CD4-positive, alpha-beta T cell treated with Interleukin-12 subunit alpha and Interleukin-12 subunit beta, for 1 hour (primary cell): ENCODE data around the gene CAMSAP1.

Source experiments
- DNase-seq: peaks from one replicate; pipeline ENCODE4 v3.0.0-alpha.2; 2020

The CAMSAP1 gene

GRCh38 chr9:135827866-135828580 lies 79.3 kb downstream of the CAMSAP1 start:
- no peak for DNase-seq

- no peak for DNase-seq
These were observed 80.0 kb downstream of the CAMSAP1 start for GRCh38 chr9:135827301-135827700.

- DNase-seq, result no peak
These were observed 81.2 kb downstream of the CAMSAP1 start for GRCh38 chr9:135826188-135826545.

GRCh38 chr9:135825435-135826187 lies 81.7 kb downstream of the CAMSAP1 start:
- no peak for DNase-seq

GRCh38 chr9:135823036-135823435 lies 84.3 kb downstream of the CAMSAP1 start:
- no peak for DNase-seq

- no peak for DNase-seq
These were observed 85.0 kb downstream of the CAMSAP1 start for GRCh38 chr9:135822374-135822755.

GRCh38 chr9:135821733-135822373 lies 85.5 kb downstream of the CAMSAP1 start:
- no peak for DNase-seq

GRCh38 chr9:135821116-135821515 lies 86.2 kb downstream of the CAMSAP1 start:
- DNase-seq, result no peak

GRCh38 chr9:135820661-135821060 lies 86.7 kb downstream of the CAMSAP1 start:
- no peak for DNase-seq

GRCh38 chr9:135819905-135820304 lies 87.4 kb downstream of the CAMSAP1 start:
- DNase-seq, result no peak

GRCh38 chr9:135818718-135819475 lies 88.4 kb downstream of the CAMSAP1 start:
- no peak for DNase-seq

GRCh38 chr9:135817951-135818717 lies 89.2 kb downstream of the CAMSAP1 start:
- DNase-seq, result no peak

- DNase-seq, result no peak
These were observed 90.7 kb downstream of the CAMSAP1 start for GRCh38 chr9:135816651-135816970.

- DNase-seq, result no peak
These were observed 91.3 kb downstream of the CAMSAP1 start for GRCh38 chr9:135815830-135816650.

GRCh38 chr9:135815413-135815812 lies 91.9 kb downstream of the CAMSAP1 start:
- DNase-seq, result no peak

GRCh38 chr9:135814421-135815095 lies 92.8 kb downstream of the CAMSAP1 start:
- no peak for DNase-seq

GRCh38 chr9:135813671-135814290 lies 93.6 kb downstream of the CAMSAP1 start:
- DNase-seq, result no peak

- DNase-seq, result no peak
These were observed 94.4 kb downstream of the CAMSAP1 start for GRCh38 chr9:135812961-135813360.

GRCh38 chr9:135811801-135812200 lies 95.5 kb downstream of the CAMSAP1 start:
- DNase-seq, result no peak

GRCh38 chr9:135810806-135811575 lies 96.4 kb downstream of the CAMSAP1 start:
- no peak for DNase-seq
